T-cell (primary cell): ENCODE results near the gene TM4SF5. TPM values are rescaled to one million over a fixed set of nuclear protein-coding genes. Genes with fewer than 3 reads are reported as not detected.

Source experiments
- ATAC-seq, 4 experiments: fragments of 200-7000 bp in 3 of 4; fragments of 150-1000 bp in 1 of 4; cut with Tn5 transposase; replicated peaks in 1 of 4; 1 replicate in 3 of 4; 2 replicates in 1 of 4; pipeline ENCODE4 v1.10.0; 2021; ENCODE audit warnings: moderate library complexity in 3 of 4, mild to moderate bottlenecking in 2 of 4, moderate number of reproducible peaks in 1 of 4
- CTCF ChIA-PET, 2 donors: fragments of 300-600 bp; sonication (Branson Sonifier 250); formaldehyde crosslinking; loops; one replicate each; lab custom pipeline; 2022; ENCODE audit warnings: antibody characterized with exemption in 2 of 2; lab: Charles Lee
- POLR2A ChIA-PET, 2 donors: fragments of 300-600 bp; sonication (Branson Sonifier 250); formaldehyde crosslinking; loops; one replicate each; lab custom pipeline; 2022; ENCODE audit warnings: antibody characterized with exemption in 2 of 2; lab: Charles Lee
- DNase-seq, 35 experiments: peaks; one replicate each; pipeline versions ENCODE4 v3.0.0 to v3.0.0-alpha.2; 2013 to 2023
- H3K27ac ChIP-seq: one replicate; pipeline ENCODE4 v1.5.1; 2013; ENCODE audit warnings: low read length
- H3K27me3 ChIP-seq, 2 experiments: replicated peaks in 1 of 2; 1 replicate in 1 of 2; 2 replicates in 1 of 2; pipeline versions ENCODE4 v1.6.1 to v1.7.0; 2013; ENCODE audit warnings: low read length in 1 of 2, mixed read lengths in 1 of 2; ENCODE audit not compliant: control insufficient read depth in 2 of 2, insufficient read depth in 2 of 2; ENCODE audit errors: extremely low read depth in 1 of 2
- H3K36me3 ChIP-seq, 2 donors: 1 replicate in 1 of 2; 2 replicates in 1 of 2; pipeline versions ENCODE4 v1.6.1 to v1.7.0; 2013; ENCODE audit warnings: low read length in 1 of 2; ENCODE audit not compliant: control insufficient read depth in 2 of 2, insufficient read depth in 1 of 2; ENCODE audit errors: extremely low read depth in 1 of 2
- H3K4me1 ChIP-seq, 2 experiments: 1 replicate in 1 of 2; 2 replicates in 1 of 2; pipeline versions ENCODE4 v1.6.1 to v1.7.0; 2013; ENCODE audit warnings: low read length in 2 of 2, mixed read lengths in 1 of 2; ENCODE audit not compliant: insufficient read depth in 2 of 2, control insufficient read depth in 1 of 2; ENCODE audit errors: extremely low read depth in 1 of 2
- H3K4me3 ChIP-seq, 2 donors: 1 replicate in 1 of 2; 2 replicates in 1 of 2; pipeline versions ENCODE4 v1.5.1 to v1.7.0; 2013; ENCODE audit warnings: mild to moderate bottlenecking in 2 of 2, low read length in 1 of 2, moderate library complexity in 1 of 2; ENCODE audit not compliant: control insufficient read depth in 1 of 2; ENCODE audit errors: extremely low read depth in 1 of 2
- H3K9me3 ChIP-seq: 2 replicates; pipeline ENCODE4 v1.7.0; 2013
- H3K27ac Mint-ChIP-seq, 2 donors: one replicate each; pipeline ENCODE4 v1.8.0; 2020 to 2021; ENCODE audit warnings: mild to moderate bottlenecking in 2 of 2, mixed read lengths in 2 of 2
- H3K27me3 Mint-ChIP-seq, 2 donors: one replicate each; pipeline ENCODE4 v1.8.0; 2021 to 2022; ENCODE audit warnings: mixed read lengths in 2 of 2
- H3K36me3 Mint-ChIP-seq: one replicate; pipeline ENCODE4 v1.8.0; 2021; ENCODE audit warnings: mixed read lengths
- H3K4me1 Mint-ChIP-seq, 3 donors: one replicate each; pipeline ENCODE4 v1.8.0; 2020 to 2022; ENCODE audit warnings: mixed read lengths in 3 of 3, mild to moderate bottlenecking in 1 of 3
- H3K4me3 Mint-ChIP-seq, 3 donors: one replicate each; pipeline ENCODE4 v1.8.0; 2020 to 2022; ENCODE audit warnings: mild to moderate bottlenecking in 3 of 3, mixed read lengths in 3 of 3, moderate library complexity in 3 of 3
- H3K9me3 Mint-ChIP-seq, 3 donors: one replicate each; pipeline ENCODE4 v1.8.0; 2020 to 2022; ENCODE audit warnings: mixed read lengths in 3 of 3
- WGBS: methylation state at CpG from one replicate; pipeline ENCODE4 v1.1.5; 2013; ENCODE audit warnings: missing lambda C conversion rate; ENCODE audit not compliant: insufficient coverage; 5-methylcytosine and 5-hydroxymethylcytosine counted together
- total RNA-seq, 35 experiments: library from RNA in 6 of 35; stranded (reverse) in 6 of 35; fragments of 120-200 nt in 1 of 35; gene quantifications; one replicate each; pipeline versions ENCODE4 v1.2.1 to v1.2.4 and lab custom pipeline; 2013 to 2026

TM4SF5 gene
- total RNA-seq, 5 donors from 2014 or later (not counting 1 experiment from before 2014, with no cell fraction given), result not detected

- H3K9me3 Mint-ChIP-seq, result no peaks in the 10 kb centered on the region
- Histone ChIP-seq H3K36me3 (no peaks in the 10 kb centered on the region), H3K4me3 (no peak overlapping the region), H3K9me3 (no peaks in the 10 kb centered on the region), H3K27ac (no peak overlapping the region), H3K27me3 (peaks cover 13 to 86% of the 10 kb centered on the region in 2 experiments), H3K4me1 (peaks cover 5 to 30% of the 10 kb centered on the region in 2 experiments)
- CTCF ChIA-PET, result no interaction called here
- peaks cover 38 to 66% of the 10 kb centered on the region in 2 donors for H3K27me3 Mint-ChIP-seq
- H3K4me3 Mint-ChIP-seq, result peak overlapping the region in 1 of 3 donors; percentile 59
- no peak overlapping the region for H3K27ac Mint-ChIP-seq
- WGBS, result 9% methylated on average over 52 of the region's 61 CpGs
- DNase-seq (peak in 2 of 35 experiments; percentile 30), ATAC-seq (no peak)
- H3K36me3 Mint-ChIP-seq, result no peaks in the 10 kb centered on the region
- POLR2A ChIA-PET, result no interaction called here
- peaks cover 18 to 27% (median 23%) of the 10 kb centered on the region in 3 donors for H3K4me1 Mint-ChIP-seq
Observed at GRCh38 chr17:4785311-4786105, 13.8 kb downstream of the TM4SF5 start.

GRCh38 chr17:4786106-4786511, 14.4 kb downstream of the TM4SF5 start, which contains the start of gene VMO1:
TSS of gene VMO1 (minus strand) at chr17:4786364. CDS start at chr17:4786352, 12 bp downstream.
- POLR2A ChIA-PET, result interaction anchor here in 1 of 2 donors (0.6 kb wide), 1 partner anchor 9 kb away, joined by 5 read pairs; no protein-coding TSS in a partner anchor

GRCh38 chr17:4786516-4786915, 14.8 kb downstream of the TM4SF5 start:
- Histone ChIP-seq H3K9me3 (no peaks in the 10 kb centered on the region), H3K4me1 (peaks cover 8 to 37% of the 10 kb centered on the region in 2 experiments), H3K4me3 (no peak overlapping the region), H3K36me3 (no peaks in the 10 kb centered on the region), H3K27me3 (peaks cover 13 to 76% of the 10 kb centered on the region in 2 experiments), H3K27ac (no peak overlapping the region)
- POLR2A ChIA-PET, result interaction anchor here in 1 of 2 donors (0.6 kb wide), 1 partner anchor 9 kb away, joined by 5 read pairs; no protein-coding TSS in a partner anchor
- no peak overlapping the region for H3K27ac Mint-ChIP-seq
- WGBS, result no CpG with 5 or more reads among the region's 6 CpGs
- H3K9me3 Mint-ChIP-seq, result no peaks in the 10 kb centered on the region
- CTCF ChIA-PET, result no interaction called here
- ATAC-seq (no peak), DNase-seq (no peak)
- H3K27me3 Mint-ChIP-seq, result peaks cover 35 to 60% of the 10 kb centered on the region in 2 donors
- H3K4me1 Mint-ChIP-seq, result peaks cover 24 to 34% (median 27%) of the 10 kb centered on the region in 3 donors
- H3K4me3 Mint-ChIP-seq, result peak overlapping the region in 1 of 3 donors; percentile 59
- H3K36me3 Mint-ChIP-seq, result no peaks in the 10 kb centered on the region

More at GRCh38 chr17:4786106-4786511, 14.4 kb downstream of the TM4SF5 start, which contains the start of gene VMO1:
- Mint-ChIP-seq H3K9me3 (no peaks in the 10 kb centered on the region), H3K4me3 (peak within 1 kb of the TSS in 1 of 3 donors; percentile 59), H3K27ac (no peak within 1 kb of the TSS), H3K4me1 (peaks cover 24 to 32% (median 27%) of the 10 kb centered on the region in 3 donors), H3K36me3 (no peaks in the 10 kb centered on the region), H3K27me3 (peaks cover 35 to 62% of the 10 kb centered on the region in 2 donors)
- Histone ChIP-seq H3K9me3 (no peaks in the 10 kb centered on the region), H3K4me1 (peaks cover 8 to 36% of the 10 kb centered on the region in 2 experiments), H3K4me3 (no peak within 1 kb of the TSS), H3K36me3 (no peaks in the 10 kb centered on the region), H3K27me3 (peaks cover 13 to 80% of the 10 kb centered on the region in 2 experiments), H3K27ac (no peak within 1 kb of the TSS)
- peak in 1 of 35 experiments; percentile 19 for DNase-seq
- WGBS, result 9% methylated on average over 20 of the region's 24 CpGs
- CTCF ChIA-PET, result no interaction called here
- no peak for ATAC-seq

GRCh38 chr17:4788159-4788806, 16.6 kb downstream of the TM4SF5 start:
- no peaks in the 10 kb centered on the region for H3K36me3 Mint-ChIP-seq
- Histone ChIP-seq H3K4me3 (no peak overlapping the region), H3K4me1 (peaks cover 8 to 37% of the 10 kb centered on the region in 2 experiments), H3K27ac (no peak overlapping the region), H3K27me3 (peaks cover 13 to 58% of the 10 kb centered on the region in 2 experiments), H3K9me3 (no peaks in the 10 kb centered on the region), H3K36me3 (no peaks in the 10 kb centered on the region)
- ChIA-PET POLR2A (no interaction called here), CTCF (no interaction called here)
- peak overlapping the region in 2 of 3 donors; percentile 26 to 69 for H3K4me3 Mint-ChIP-seq
- H3K27me3 Mint-ChIP-seq, result peaks cover 27 to 47% of the 10 kb centered on the region in 2 donors
- peaks cover 18 to 34% (median 27%) of the 10 kb centered on the region in 3 donors for H3K4me1 Mint-ChIP-seq
- no peak for ATAC-seq
- DNase-seq, result no peak
- no peak overlapping the region for H3K27ac Mint-ChIP-seq
- H3K9me3 Mint-ChIP-seq, result no peaks in the 10 kb centered on the region
- 88% methylated on average over 5 of the region's 14 CpGs for WGBS

- H3K36me3 Mint-ChIP-seq, result no peaks in the 10 kb centered on the region
- POLR2A ChIA-PET, result no interaction called here
- H3K36me3 ChIP-seq, result no peaks in the 10 kb centered on the region
- 42% methylated on average over 55 of the region's 62 CpGs for WGBS
- peak within 1 kb of the TSS; percentile 47 to 64 for H3K4me3 ChIP-seq
- peaks cover 8 to 37% of the 10 kb centered on the region in 2 experiments for H3K4me1 ChIP-seq
- H3K9me3 ChIP-seq, result no peaks in the 10 kb centered on the region
- ATAC-seq (no peak), DNase-seq (no peak)
- H3K27ac Mint-ChIP-seq, result no peak within 1 kb of the TSS
- CTCF ChIA-PET, result interaction anchor here in 1 of 2 donors (0.8 to 1.8 kb wide), 3 partner anchors 37 to 79 kb away, joined by 4 to 12 read pairs (median 4); partner anchors contain the start of genes ARRB2 and MED11
- H3K27me3 Mint-ChIP-seq, result peaks cover 22 to 41% of the 10 kb centered on the region in 2 donors
- peak within 1 kb of the TSS; percentile 66 to 85 (median 73) for H3K4me3 Mint-ChIP-seq
- peaks cover 10 to 53% of the 10 kb centered on the region in 2 experiments for H3K27me3 ChIP-seq
- H3K27ac ChIP-seq, result no peak within 1 kb of the TSS
- no peaks in the 10 kb centered on the region for H3K9me3 Mint-ChIP-seq
- H3K4me1 Mint-ChIP-seq, result peaks cover 18 to 34% (median 27%) of the 10 kb centered on the region in 3 donors
Observed at GRCh38 chr17:4788807-4789700, 17.4 kb downstream of the TM4SF5 start, which contains the start of gene GLTPD2. TSS of gene GLTPD2 (plus strand) at chr17:4788964. CDS start at chr17:4789012, 48 bp downstream.
